GM18498 (cell line): ENCODE measurements around the gene TNRC18.
"Not testable (repeated sequence)": the region's sequence is repeated elsewhere in the genome, so short reads cannot be mapped to it uniquely, and the experiment has no call there.

ENCODE experiments used
- ATAC-seq: cut with Tn5 transposase; IDR thresholded peaks from one replicate; pipeline ENCODE4 v1.9.1; 2021; ENCODE audit warnings: mild to moderate bottlenecking, moderate library complexity; ENCODE audit not compliant: unreplicated experiment

Gene TNRC18

GRCh38 chr7:5324961-5325360 lies 98.7 kb downstream of the TNRC18 start:
- no peak for ATAC-seq

- not testable (repeated sequence) for ATAC-seq
Measured at GRCh38 chr7:5323800-5324781, 99.5 kb downstream of the TNRC18 start.

DNA sequence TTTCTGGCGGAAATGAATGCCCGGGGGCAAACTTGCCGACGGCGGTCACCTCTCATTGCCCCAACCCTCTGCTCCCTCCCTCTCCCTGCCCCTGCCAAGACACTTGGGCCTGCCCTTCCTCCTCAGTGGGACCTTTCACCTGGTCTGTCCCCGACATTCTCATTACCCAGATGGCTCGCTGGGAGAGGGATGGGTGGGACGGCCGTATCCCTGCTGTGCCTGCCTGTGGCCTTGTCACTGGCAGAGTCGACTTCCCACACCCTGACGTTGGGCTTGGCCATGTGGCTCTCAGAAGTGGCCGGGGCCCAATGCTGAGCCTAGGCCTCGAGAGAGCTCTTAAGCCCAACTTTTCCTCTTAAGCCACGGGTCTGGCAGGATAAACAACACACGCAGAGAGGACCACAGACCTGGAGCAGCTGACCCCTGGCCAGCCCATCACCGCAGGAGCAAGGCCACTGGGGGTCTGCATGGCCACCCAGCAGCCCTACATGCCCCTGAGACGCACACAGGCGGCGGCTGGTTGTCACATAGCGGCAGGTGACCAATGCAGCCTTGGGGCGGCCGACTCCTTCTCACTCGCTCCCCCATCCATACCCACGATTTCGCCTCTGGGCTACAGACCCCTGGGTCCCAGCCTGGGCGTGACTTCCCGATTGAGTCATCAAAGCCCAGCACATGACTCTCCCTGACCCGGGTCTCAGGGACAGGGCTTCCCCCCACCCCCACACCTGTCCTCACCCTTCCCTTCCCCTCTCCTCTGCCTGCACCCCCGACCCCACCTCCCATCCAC lies 100.8 kb downstream of the TNRC18 start:
- no peak for ATAC-seq

- ATAC-seq, result no peak
Measured at GRCh38 chr7:5320802-5321396, 102.7 kb downstream of the TNRC18 start.

DNA sequence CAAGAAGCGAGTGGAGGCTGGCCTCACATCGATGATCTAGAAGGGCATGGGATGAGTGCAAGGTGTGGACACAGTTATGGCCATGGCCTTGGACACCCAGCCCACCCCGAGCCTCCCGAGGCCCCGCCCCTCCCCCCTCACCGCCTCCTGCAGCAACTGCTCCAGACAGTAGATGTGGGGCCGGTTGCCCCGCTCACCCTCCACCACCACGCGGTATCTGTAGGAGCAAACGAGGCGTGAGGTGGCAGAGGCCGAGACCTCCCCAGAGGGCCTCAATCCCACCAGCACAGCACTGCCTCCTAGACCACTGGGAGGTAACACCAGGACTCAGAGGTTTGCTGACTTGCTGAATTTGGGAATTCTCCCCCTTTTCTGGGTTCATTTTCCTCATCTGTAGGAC lies 103.2 kb downstream of the TNRC18 start:
- ATAC-seq, result no peak

DNA sequence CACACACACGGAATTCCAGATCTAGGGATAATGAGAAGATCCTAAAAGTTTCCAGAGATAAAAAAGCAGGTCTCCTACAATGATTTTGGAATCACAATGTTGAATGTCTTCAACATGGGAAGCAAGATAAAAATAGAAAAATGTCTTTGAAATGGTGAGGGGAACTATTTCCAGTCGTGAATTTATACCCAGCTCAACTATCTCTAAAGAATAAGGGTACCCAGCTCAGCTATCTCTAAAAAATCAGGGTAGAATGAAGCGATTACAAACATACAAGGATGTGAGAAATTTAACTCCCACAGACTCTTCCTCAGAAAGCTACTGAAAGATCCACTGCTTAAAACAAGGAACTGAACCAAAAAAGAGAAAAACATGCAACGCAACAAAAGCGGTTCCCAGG lies 105.0 kb downstream of the TNRC18 start:
- not testable (repeated sequence) for ATAC-seq

DNA sequence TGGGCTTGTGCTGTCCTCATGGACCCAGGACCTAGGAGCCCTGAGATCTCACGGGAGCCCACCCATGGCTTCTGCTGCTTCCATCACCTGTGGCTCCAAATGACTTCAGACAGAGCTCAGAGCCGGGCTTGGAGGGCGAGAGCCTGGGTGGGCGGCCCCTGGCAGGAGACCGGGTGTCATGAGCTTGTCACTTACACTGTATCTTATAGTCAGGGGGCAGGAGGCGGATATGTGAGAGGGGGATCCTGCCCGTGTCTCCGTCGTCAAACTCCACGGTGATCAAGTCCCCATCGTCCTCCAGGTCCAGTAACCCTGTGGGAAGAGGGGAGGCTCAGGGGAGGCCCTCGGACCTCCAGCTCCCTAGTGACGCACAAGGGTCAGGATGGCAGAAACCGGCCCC lies 107.9 kb downstream of the TNRC18 start:
- ATAC-seq, result no peak

GRCh38 chr7:5314864-5315263 lies 108.8 kb downstream of the TNRC18 start:
- no peak for ATAC-seq

GRCh38 chr7:5313076-5313885 lies 110.4 kb downstream of the TNRC18 start:
- not testable (repeated sequence) for ATAC-seq

- not testable (repeated sequence) for ATAC-seq
Measured at GRCh38 chr7:5312276-5313070, 111.2 kb downstream of the TNRC18 start.

GRCh38 chr7:5310822-5311405 lies 112.7 kb downstream of the TNRC18 start:
- no peak for ATAC-seq

- no peak for ATAC-seq
Measured at GRCh38 chr7:5309146-5309545, 114.5 kb downstream of the TNRC18 start.

DNA sequence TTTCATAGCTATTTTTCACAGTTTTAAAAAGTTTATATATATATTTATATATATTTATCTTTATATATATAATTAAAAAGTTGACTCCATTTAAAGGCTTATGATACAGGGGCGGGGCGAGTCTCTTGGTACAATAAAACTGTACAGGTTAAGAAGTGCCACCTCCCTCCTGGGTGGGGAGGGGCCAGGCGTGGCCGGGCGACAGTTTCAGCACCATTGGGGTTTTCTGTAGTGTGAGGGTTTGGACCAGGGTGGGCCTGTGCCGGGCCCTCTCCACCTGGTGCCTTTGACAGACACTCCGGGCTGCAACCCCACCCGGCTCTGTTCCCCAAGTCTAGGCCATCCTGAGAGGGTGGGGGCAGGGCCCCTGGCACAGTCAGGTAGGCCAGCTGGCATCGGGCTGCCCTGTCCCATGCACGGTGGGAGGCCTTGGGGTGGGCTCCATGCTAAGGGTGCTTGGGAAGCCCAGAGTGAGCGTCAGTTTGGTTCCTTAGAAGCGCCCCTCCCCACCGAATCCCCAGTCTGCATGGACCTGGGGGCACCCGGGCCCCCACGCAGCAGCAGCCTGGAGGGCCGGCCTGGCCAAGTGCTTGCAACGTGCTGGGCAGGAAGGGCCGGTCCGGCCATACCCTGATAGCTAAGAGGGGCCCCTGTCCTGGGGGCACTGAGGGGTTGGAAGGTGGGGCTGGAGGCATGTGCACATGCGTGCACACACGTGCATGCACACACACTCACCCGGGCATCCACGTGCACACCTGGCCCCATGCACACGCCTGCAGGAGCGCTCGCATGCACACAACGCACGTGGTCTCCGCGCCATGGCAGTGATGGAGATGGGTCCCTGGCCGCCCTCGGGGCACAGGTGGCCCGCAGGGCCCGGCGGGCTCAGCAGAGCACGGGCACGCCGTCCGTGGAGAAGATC lies 116.2 kb downstream of the TNRC18 start:
- not testable (repeated sequence) for ATAC-seq

DNA sequence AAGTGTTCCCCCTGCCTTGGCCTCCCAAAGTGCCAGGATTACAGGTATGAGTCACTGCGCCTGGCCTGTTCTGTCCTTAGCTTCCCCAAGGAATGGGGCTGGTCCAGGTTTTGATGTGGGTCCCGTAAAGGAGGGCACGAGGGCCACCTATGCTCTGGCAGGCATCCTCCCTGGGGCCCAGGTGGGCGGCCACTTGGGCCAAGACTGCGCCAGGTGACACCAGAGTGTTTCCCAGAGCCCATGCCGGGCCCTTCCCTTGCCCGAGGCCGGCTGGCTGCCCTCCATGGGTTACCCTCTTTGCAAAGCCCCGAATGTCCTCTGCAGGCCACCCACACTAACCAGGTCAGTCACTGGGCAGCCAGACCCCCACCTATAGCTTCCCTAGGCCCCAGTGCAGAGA lies 118.6 kb downstream of the TNRC18 start:
- not testable (repeated sequence) for ATAC-seq

GRCh38 chr7:5303591-5304505 lies 119.8 kb downstream of the TNRC18 start:
- no peak for ATAC-seq

- ATAC-seq, result no peak
Measured at GRCh38 chr7:5303061-5303460, 120.6 kb downstream of the TNRC18 start.

GRCh38 chr7:5302577-5302976 lies 121.1 kb downstream of the TNRC18 start:
- ATAC-seq, result no peak
